Measurements from ENCODE around the gene TMEM9.

The TMEM9 gene

GRCh38 chr1:201095581-201095980, 58.7 kb downstream of the TMEM9 start:
- Histone ChIP-seq H2AFZ (ENCODE audit: low read depth) (no peak overlapping the region), H3K36me3 (ENCODE audit: insufficient read depth) (no peaks in the 10 kb centered on the region), H4K20me1 (ENCODE audit: insufficient read depth) (no peaks in the 10 kb centered on the region), H3K27ac (no peak overlapping the region), H3K27me3 (ENCODE audit: insufficient read depth, low read depth) (no peaks in the 10 kb centered on the region; the same call in 1 of the 2 replicates), H3K9ac (no peak overlapping the region), H3K79me2 (ENCODE audit: insufficient read depth, low read depth) (no peaks in the 10 kb centered on the region), H3K4me3 (IDR thresholded peaks at IDR 0.05; ENCODE audit: insufficient read depth, low read depth, low read length) (no peak overlapping the region), H3K4me1 (ENCODE audit: low read depth, poor library complexity, severe bottlenecking) (no peaks in the 10 kb centered on the region), H3K4me2 (no peak overlapping the region)
- no peak for TF ChIP-seq CTCF (conservative IDR thresholded peaks at IDR 0.05; ENCODE audit: low read depth, low read length)

- H3K4me2 ChIP-seq: no peak overlapping the region
- H3K9ac ChIP-seq: no peak overlapping the region
- H3K27ac ChIP-seq: no peak overlapping the region
- H3K4me1 ChIP-seq (ENCODE audit: low read depth, poor library complexity, severe bottlenecking): no peaks in the 10 kb centered on the region
- no peaks in the 10 kb centered on the region for H4K20me1 ChIP-seq (ENCODE audit: insufficient read depth)
- no peaks in the 10 kb centered on the region for H3K36me3 ChIP-seq (ENCODE audit: insufficient read depth)
- no peak overlapping the region for H3K4me3 ChIP-seq (IDR thresholded peaks at IDR 0.05; ENCODE audit: insufficient read depth, low read depth, low read length)
- no peak for TF ChIP-seq CTCF (conservative IDR thresholded peaks at IDR 0.05; ENCODE audit: low read depth, low read length)
- no peaks in the 10 kb centered on the region; the same call in 1 of the 2 replicates for H3K27me3 ChIP-seq (ENCODE audit: insufficient read depth, low read depth)
- no peak overlapping the region for H2AFZ ChIP-seq (ENCODE audit: low read depth)
- no peaks in the 10 kb centered on the region for H3K79me2 ChIP-seq (ENCODE audit: insufficient read depth, low read depth)
These were observed 59.4 kb downstream of the TMEM9 start for GRCh38 chr1:201094832-201095231.

- no peak overlapping the region for H3K27ac ChIP-seq
- H3K36me3 ChIP-seq (ENCODE audit: insufficient read depth): no peaks in the 10 kb centered on the region
- H3K4me2 ChIP-seq: no peak overlapping the region
- no peaks in the 10 kb centered on the region for H4K20me1 ChIP-seq (ENCODE audit: insufficient read depth)
- H3K4me3 ChIP-seq (IDR thresholded peaks at IDR 0.05; ENCODE audit: insufficient read depth, low read depth, low read length): no peak overlapping the region
- H2AFZ ChIP-seq (ENCODE audit: low read depth): no peak overlapping the region
- no peak overlapping the region for H3K9ac ChIP-seq
- no peaks in the 10 kb centered on the region; the same call in 1 of the 2 replicates for H3K27me3 ChIP-seq (ENCODE audit: insufficient read depth, low read depth)
- no peak for TF ChIP-seq CTCF (conservative IDR thresholded peaks at IDR 0.05; ENCODE audit: low read depth, low read length)
- H3K79me2 ChIP-seq (ENCODE audit: insufficient read depth, low read depth): no peaks in the 10 kb centered on the region
- H3K4me1 ChIP-seq (ENCODE audit: low read depth, poor library complexity, severe bottlenecking): no peaks in the 10 kb centered on the region
These were observed 60.3 kb downstream of the TMEM9 start for GRCh38 chr1:201093962-201094361.

GRCh38 chr1:201093561-201093960, 60.7 kb downstream of the TMEM9 start:
- no peaks in the 10 kb centered on the region for H3K4me1 ChIP-seq (ENCODE audit: low read depth, poor library complexity, severe bottlenecking)
- no peaks in the 10 kb centered on the region; the same call in 1 of the 2 replicates for H3K27me3 ChIP-seq (ENCODE audit: insufficient read depth, low read depth)
- no peak overlapping the region for H2AFZ ChIP-seq (ENCODE audit: low read depth)
- H3K9ac ChIP-seq: no peak overlapping the region
- no peaks in the 10 kb centered on the region for H4K20me1 ChIP-seq (ENCODE audit: insufficient read depth)
- no peaks in the 10 kb centered on the region for H3K79me2 ChIP-seq (ENCODE audit: insufficient read depth, low read depth)
- H3K36me3 ChIP-seq (ENCODE audit: insufficient read depth): no peaks in the 10 kb centered on the region
- H3K4me2 ChIP-seq: no peak overlapping the region
- H3K27ac ChIP-seq: no peak overlapping the region
- no peak overlapping the region for H3K4me3 ChIP-seq (IDR thresholded peaks at IDR 0.05; ENCODE audit: insufficient read depth, low read depth, low read length)
- TF ChIP-seq CTCF (conservative IDR thresholded peaks at IDR 0.05; ENCODE audit: low read depth, low read length): no peak

Measured in KMS-11 (cell line).